ENCODE data around the gene ADGRL2. TPM values are rescaled to one million over a fixed set of nuclear protein-coding genes. Genes with fewer than 3 reads are reported as not detected.
A peak's percentile ranks its signal among the peaks of the same experiment; 100 is the strongest.

ADGRL2 gene
- polyA plus RNA-seq (2012; ENCODE audit: insufficient read depth, insufficient read length, low read depth), result 29.4 TPM

- H3K36me3 ChIP-seq, result peaks cover 2% of the 10 kb centered on the region; the same call in 1 of the 2 replicates
These were observed at the start of gene ADGRL2 for GRCh38 chr1:81800695-81801650. Gene ADGRL2, plus strand, starts transcription at chr1:81800934. Its CDS starts 36,051 bp downstream, at chr1:81836985.

DNA sequence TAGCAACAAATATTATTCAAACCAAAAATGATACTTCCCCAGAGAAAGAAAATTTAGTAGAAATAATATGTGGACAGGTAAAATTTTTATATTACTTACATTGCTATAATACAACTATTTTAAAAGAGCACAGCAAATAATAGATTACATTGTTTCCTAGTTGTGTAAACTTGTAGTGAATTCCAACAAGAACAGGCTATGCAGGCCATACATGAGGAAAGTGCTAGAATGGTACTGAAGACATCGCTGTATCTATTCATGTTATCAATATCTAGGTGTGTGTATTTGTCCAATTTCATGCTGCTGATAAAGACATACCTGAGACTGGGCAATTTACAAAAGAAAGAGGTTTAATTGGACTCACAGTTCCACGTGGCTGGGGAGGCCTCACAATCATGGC is 47.9 kb upstream of the ADGRL2 start:
- H3K4me3 ChIP-seq (ENCODE audit: low read depth, low read length), result no peak overlapping the region
- H3K9me3 ChIP-seq, result no peaks in the 10 kb centered on the region
- no peaks in the 10 kb centered on the region for H3K36me3 ChIP-seq
- H3K4me1 ChIP-seq, result no peaks in the 10 kb centered on the region
- no peak for TF ChIP-seq CTCF (IDR thresholded peaks at IDR 0.05; ENCODE audit: low read depth, low read length)
- H3K27me3 ChIP-seq, result no peaks in the 10 kb centered on the region
- no peak for DNase-seq

More at GRCh38 chr1:81800695-81801650, at the start of gene ADGRL2:
- Histone ChIP-seq H3K4me3 (ENCODE audit: low read depth, low read length) (peak within 1 kb of the TSS; percentile 82), H3K9me3 (no peaks in the 10 kb centered on the region), H3K4me1 (no peaks in the 10 kb centered on the region), H3K27me3 (no peaks in the 10 kb centered on the region)
- DNase-seq, result peak; percentile 74
- TF ChIP-seq CTCF (IDR thresholded peaks at IDR 0.05; ENCODE audit: low read depth, low read length), result no peak

DNA sequence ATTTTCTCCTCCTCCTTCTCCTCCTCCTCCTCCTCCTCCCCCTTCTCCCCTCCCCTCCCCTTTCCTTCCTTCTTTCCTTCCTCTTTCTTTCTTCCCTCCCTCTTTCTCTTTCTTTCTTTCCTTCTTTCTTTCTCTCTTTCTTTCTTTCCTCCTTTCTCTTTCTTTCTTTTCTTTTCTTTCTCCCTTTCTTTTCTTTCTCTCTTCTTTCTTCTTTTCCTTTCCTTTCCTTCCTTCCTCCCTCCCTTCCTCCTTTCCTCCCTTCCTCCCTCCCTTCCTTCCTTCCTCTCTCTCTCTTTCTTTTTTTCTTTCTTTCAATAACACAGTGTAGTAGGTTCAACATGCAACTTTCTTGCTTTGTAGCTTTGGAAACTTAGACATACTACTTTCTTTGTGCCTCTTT is 46.3 kb upstream of the ADGRL2 start:
- H3K9me3 ChIP-seq, result no peaks in the 10 kb centered on the region
- H3K4me3 ChIP-seq (ENCODE audit: low read depth, low read length), result no peak overlapping the region
- DNase-seq, result no peak
- H3K27me3 ChIP-seq, result no peaks in the 10 kb centered on the region
- TF ChIP-seq CTCF (IDR thresholded peaks at IDR 0.05; ENCODE audit: low read depth, low read length), result no peak
- H3K4me1 ChIP-seq, result no peaks in the 10 kb centered on the region
- no peaks in the 10 kb centered on the region for H3K36me3 ChIP-seq

- H3K4me3 ChIP-seq (ENCODE audit: low read depth, low read length), result no peak overlapping the region
- TF ChIP-seq CTCF (IDR thresholded peaks at IDR 0.05; ENCODE audit: low read depth, low read length), result no peak
- no peaks in the 10 kb centered on the region for H3K36me3 ChIP-seq
- no peaks in the 10 kb centered on the region for H3K9me3 ChIP-seq
- no peaks in the 10 kb centered on the region for H3K4me1 ChIP-seq
- DNase-seq, result no peak
- H3K27me3 ChIP-seq, result no peaks in the 10 kb centered on the region
These were observed 43.9 kb upstream of the ADGRL2 start for GRCh38 chr1:81756872-81757271.

GRCh38 chr1:81757398-81758020 is 43.2 kb upstream of the ADGRL2 start:
- no peaks in the 10 kb centered on the region for H3K4me1 ChIP-seq
- DNase-seq, result no peak
- no peak overlapping the region for H3K4me3 ChIP-seq (ENCODE audit: low read depth, low read length)
- H3K9me3 ChIP-seq, result no peaks in the 10 kb centered on the region
- no peaks in the 10 kb centered on the region for H3K27me3 ChIP-seq
- TF ChIP-seq CTCF (IDR thresholded peaks at IDR 0.05; ENCODE audit: low read depth, low read length), result no peak
- no peaks in the 10 kb centered on the region for H3K36me3 ChIP-seq

Data from BE2C (cell line).